Parathyroid adenoma (tissue), 2 donors: ENCODE measurements around the gene TRMU.

Experiments used
- H2AFZ ChIP-seq: fragments of 300-600 bp; sonication (generic); one replicate; pipeline ENCODE4 v1.7.0; 2017; ENCODE audit warnings: antibody characterized with exemption, mild to moderate bottlenecking
- H3K27ac ChIP-seq: fragments of 300-600 bp; sonication (generic); one replicate; pipeline ENCODE4 v1.7.0; 2017
- H3K27me3 ChIP-seq: fragments of 300-600 bp; sonication (generic); one replicate; pipeline ENCODE4 v1.7.0; 2017; ENCODE audit warnings: low read length; ENCODE audit not compliant: control insufficient read depth, insufficient read depth
- H3K36me3 ChIP-seq: fragments of 300-600 bp; sonication (generic); one replicate; pipeline ENCODE4 v1.7.0; 2017; ENCODE audit warnings: low read length; ENCODE audit not compliant: control insufficient read depth, insufficient read depth
- H3K4me1 ChIP-seq: fragments of 300-600 bp; sonication (generic); one replicate; pipeline ENCODE4 v1.7.0; 2017; ENCODE audit warnings: control low read depth
- H3K4me2 ChIP-seq: fragments of 300-600 bp; sonication (generic); one replicate; pipeline ENCODE4 v1.7.0; 2017; ENCODE audit warnings: low read length
- H3K4me3 ChIP-seq: fragments of 300-600 bp; sonication (generic); one replicate; pipeline ENCODE4 v1.7.0; 2017; ENCODE audit warnings: low read depth, low read length
- H3K79me2 ChIP-seq: fragments of 300-600 bp; sonication (generic); one replicate; pipeline ENCODE4 v1.7.0; 2017; ENCODE audit warnings: control low read depth
- H3K9ac ChIP-seq: fragments of 300-600 bp; sonication (generic); one replicate; pipeline ENCODE4 v1.7.0; 2017; ENCODE audit warnings: mild to moderate bottlenecking
- H3K9me3 ChIP-seq: fragments of 300-600 bp; sonication (generic); one replicate; pipeline ENCODE4 v1.7.0; 2017; ENCODE audit warnings: low read length; ENCODE audit not compliant: control insufficient read depth
- TF ChIP-seq, protein P1 (sequence below): fragments of 300-600 bp; sonication (generic); IDR thresholded peaks from one replicate; pipeline ENCODE4 v1.7.0; 2017; ENCODE audit warnings: antibody characterized with exemption, mild to moderate bottlenecking
- donor health status: primary hyperparathyroidism.

TRMU gene

DNA sequence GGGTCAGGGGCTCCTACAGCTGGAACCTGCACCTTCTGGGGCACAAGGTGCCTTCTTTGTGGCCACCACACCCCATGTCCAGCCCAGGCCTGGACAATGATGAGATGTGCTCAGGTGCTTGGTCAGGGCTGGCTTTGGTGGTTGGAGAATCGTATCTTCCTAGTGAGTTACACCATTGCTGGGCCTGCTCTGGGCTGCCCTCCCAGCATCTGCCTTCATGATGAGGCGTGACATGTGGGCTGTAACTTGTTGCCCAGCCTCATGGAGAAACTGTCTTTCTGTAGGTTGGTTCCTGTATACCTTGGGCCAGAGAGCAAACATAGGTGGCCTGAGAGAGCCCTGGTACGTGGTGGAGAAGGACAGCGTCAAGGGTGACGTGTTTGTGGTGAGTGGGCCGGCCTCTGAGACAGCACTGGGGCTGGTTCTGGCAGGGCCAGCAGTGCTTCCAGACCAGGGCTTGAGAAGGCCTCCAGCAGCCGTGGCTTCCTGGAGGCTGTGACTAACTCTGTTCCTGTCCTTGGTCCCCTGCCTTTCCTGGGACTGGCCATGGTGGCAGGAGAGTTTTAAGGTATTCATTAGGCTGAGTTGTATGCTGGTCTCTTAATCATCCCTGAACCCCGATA is 18.1 kb downstream of the TRMU start:
- Histone ChIP-seq H3K9me3 (no peaks in the 10 kb centered on the region), H3K79me2 (no peaks in the 10 kb centered on the region), H3K36me3 (no peaks in the 10 kb centered on the region), H3K9ac (no peak overlapping the region), H3K4me3 (no peak overlapping the region), H3K27ac (no peak overlapping the region), H2AFZ (no peak overlapping the region), H3K4me2 (no peak overlapping the region), H3K4me1 (no peaks in the 10 kb centered on the region), H3K27me3 (no peaks in the 10 kb centered on the region)
- TF ChIP-seq, protein P1, sequence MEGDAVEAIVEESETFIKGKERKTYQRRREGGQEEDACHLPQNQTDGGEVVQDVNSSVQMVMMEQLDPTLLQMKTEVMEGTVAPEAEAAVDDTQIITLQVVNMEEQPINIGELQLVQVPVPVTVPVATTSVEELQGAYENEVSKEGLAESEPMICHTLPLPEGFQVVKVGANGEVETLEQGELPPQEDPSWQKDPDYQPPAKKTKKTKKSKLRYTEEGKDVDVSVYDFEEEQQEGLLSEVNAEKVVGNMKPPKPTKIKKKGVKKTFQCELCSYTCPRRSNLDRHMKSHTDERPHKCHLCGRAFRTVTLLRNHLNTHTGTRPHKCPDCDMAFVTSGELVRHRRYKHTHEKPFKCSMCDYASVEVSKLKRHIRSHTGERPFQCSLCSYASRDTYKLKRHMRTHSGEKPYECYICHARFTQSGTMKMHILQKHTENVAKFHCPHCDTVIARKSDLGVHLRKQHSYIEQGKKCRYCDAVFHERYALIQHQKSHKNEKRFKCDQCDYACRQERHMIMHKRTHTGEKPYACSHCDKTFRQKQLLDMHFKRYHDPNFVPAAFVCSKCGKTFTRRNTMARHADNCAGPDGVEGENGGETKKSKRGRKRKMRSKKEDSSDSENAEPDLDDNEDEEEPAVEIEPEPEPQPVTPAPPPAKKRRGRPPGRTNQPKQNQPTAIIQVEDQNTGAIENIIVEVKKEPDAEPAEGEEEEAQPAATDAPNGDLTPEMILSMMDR: no peak

DNA sequence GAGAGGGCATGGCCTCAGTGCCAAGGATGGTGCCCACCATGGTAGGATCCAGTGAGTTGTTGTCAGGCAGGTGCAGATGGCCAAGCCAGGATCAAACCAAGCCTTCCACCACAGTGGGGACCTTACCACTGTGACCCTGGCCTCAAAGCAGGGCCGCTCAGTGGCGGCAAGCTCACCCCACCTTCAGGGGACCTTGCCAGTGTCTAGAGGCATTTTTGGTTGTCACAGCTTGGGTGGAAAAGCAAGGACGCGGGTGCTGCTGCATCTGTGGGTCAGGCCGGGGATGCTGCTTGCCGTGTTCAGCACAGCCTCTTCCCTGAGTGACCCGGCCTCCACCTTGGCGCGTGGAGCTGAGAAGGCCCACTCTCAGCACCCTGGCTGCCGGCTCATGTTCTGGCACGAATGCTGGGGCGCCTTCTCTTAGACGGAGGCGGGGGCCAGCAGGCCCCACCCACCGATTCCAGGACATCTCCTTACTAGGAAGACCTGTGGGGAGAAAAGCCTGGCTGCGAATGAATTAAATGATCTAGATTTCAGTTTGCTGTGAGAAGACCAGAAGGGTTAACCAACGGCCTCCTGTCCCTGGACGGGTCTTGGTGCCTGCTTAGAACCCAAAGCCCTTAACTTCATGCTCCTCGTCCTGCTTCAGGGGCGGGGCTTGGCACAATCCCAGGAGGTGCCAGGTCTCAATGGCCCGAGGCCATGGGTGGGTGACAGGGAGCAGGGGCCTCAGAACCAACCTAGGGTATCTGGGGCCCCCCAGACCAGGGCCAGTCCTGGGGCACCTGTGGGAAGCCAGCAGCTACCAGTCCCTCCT is 18.9 kb downstream of the TRMU start:
- Histone ChIP-seq H3K4me1 (no peaks in the 10 kb centered on the region), H3K27ac (no peak overlapping the region), H3K4me3 (no peak overlapping the region), H3K9ac (no peak overlapping the region), H3K9me3 (no peaks in the 10 kb centered on the region), H2AFZ (no peak overlapping the region), H3K79me2 (no peaks in the 10 kb centered on the region), H3K27me3 (no peaks in the 10 kb centered on the region), H3K4me2 (no peak overlapping the region), H3K36me3 (no peaks in the 10 kb centered on the region)
- TF ChIP-seq, protein P1: no peak

DNA sequence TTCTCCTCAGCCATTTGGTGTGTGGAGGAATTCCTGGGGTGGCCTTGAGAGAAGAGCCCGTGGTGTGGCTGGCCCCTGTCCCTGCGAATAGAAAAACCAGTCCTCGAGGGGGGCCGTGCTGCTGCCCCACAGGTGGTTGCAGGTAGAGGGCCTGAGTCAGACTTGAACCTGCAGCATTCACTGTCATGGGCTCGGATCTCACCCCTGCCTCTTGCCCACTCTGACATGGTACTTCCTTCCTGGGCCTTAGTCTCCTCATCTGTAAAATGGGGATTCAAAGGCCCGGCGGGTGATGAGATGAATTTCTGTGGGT is 19.4 kb downstream of the TRMU start:
- Histone ChIP-seq H3K4me2 (no peak overlapping the region), H2AFZ (no peak overlapping the region), H3K4me1 (no peaks in the 10 kb centered on the region), H3K4me3 (no peak overlapping the region), H3K9ac (no peak overlapping the region), H3K36me3 (no peaks in the 10 kb centered on the region), H3K27me3 (no peaks in the 10 kb centered on the region), H3K79me2 (no peaks in the 10 kb centered on the region), H3K27ac (no peak overlapping the region), H3K9me3 (no peaks in the 10 kb centered on the region)
- TF ChIP-seq, protein P1: no peak

DNA sequence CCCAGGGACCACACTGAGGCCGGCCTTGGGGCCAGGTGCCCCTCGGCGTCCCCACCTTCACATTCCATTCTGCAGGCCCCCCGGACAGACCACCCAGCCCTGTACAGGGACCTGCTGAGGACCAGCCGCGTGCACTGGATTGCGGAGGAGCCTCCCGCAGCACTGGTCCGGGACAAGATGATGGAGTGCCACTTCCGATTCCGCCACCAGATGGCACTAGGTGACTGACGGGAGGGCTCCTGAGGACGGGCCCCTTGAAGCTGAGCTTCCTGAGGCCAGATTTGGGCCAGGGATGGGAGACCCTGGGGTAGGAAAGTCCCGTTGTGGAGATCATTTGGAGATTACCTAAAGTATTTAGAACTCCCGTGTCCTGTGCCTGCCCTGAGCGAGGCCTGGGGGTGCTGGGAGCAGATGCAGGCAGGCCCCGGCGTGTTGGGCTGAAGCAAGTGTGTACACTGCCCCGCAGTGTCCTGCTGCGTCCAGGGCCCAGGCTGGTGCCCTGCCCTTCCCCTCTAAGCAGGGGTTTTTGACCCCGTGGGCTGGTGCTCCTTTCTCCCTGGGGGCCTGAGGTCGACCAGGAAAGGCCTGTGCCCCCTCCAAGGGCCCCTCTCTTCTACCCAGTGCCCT is 20.0 kb downstream of the TRMU start:
- no peak overlapping the region for H2AFZ ChIP-seq
- H3K4me3 ChIP-seq: no peak overlapping the region
- H3K36me3 ChIP-seq: no peaks in the 10 kb centered on the region
- no peaks in the 10 kb centered on the region for H3K9me3 ChIP-seq
- no peaks in the 10 kb centered on the region for H3K27me3 ChIP-seq
- no peaks in the 10 kb centered on the region for H3K4me1 ChIP-seq
- H3K9ac ChIP-seq: no peak overlapping the region
- TF ChIP-seq, protein P1: peak; percentile 53
- no peak overlapping the region for H3K27ac ChIP-seq
- H3K4me2 ChIP-seq: no peak overlapping the region
- no peaks in the 10 kb centered on the region for H3K79me2 ChIP-seq
